Mucosa of rectum (tissue), 2 donors: ENCODE data around the gene TMEM132E.
"Not testable (repeated sequence)": the region's sequence is repeated elsewhere in the genome, so short reads cannot be mapped to it uniquely, and the experiment has no call there.

ENCODE experiments used
- H3K27ac ChIP-seq, 2 donors: one replicate each; pipeline ENCODE4 v1.7.0; 2013; ENCODE audit warnings: inconsistent platforms in 2 of 2, low read depth in 2 of 2, low read length in 2 of 2
- H3K27me3 ChIP-seq, 2 donors: one replicate each; pipeline ENCODE4 v1.7.0; 2013; ENCODE audit warnings: low read length in 2 of 2; ENCODE audit not compliant: control insufficient read depth in 2 of 2, insufficient read depth in 2 of 2
- H3K36me3 ChIP-seq, 2 donors: one replicate each; pipeline ENCODE4 v1.7.0; 2013; ENCODE audit warnings: low read length in 2 of 2; ENCODE audit not compliant: control insufficient read depth in 2 of 2, insufficient read depth in 2 of 2
- H3K4me1 ChIP-seq, 2 donors: one replicate each; pipeline ENCODE4 v1.7.0; 2013; ENCODE audit warnings: low read length in 2 of 2, mild to moderate bottlenecking in 1 of 2; ENCODE audit not compliant: control insufficient read depth in 2 of 2, insufficient read depth in 2 of 2
- H3K4me3 ChIP-seq, 2 donors: one replicate each; pipeline ENCODE4 v1.7.0; 2013; ENCODE audit warnings: low read length in 2 of 2
- H3K9ac ChIP-seq, 2 donors: one replicate each; pipeline ENCODE4 v1.7.0; 2013; ENCODE audit warnings: low read length in 2 of 2, low read depth in 1 of 2, mild to moderate bottlenecking in 1 of 2
- H3K9me3 ChIP-seq, 2 donors: one replicate each; pipeline ENCODE4 v1.7.0; 2013; ENCODE audit warnings: low read length in 2 of 2; ENCODE audit not compliant: control insufficient read depth in 2 of 2
- donor health status: healthy.
- donor health status: Normal muscosa, but diverticular disease.

TMEM132E gene, protein sequence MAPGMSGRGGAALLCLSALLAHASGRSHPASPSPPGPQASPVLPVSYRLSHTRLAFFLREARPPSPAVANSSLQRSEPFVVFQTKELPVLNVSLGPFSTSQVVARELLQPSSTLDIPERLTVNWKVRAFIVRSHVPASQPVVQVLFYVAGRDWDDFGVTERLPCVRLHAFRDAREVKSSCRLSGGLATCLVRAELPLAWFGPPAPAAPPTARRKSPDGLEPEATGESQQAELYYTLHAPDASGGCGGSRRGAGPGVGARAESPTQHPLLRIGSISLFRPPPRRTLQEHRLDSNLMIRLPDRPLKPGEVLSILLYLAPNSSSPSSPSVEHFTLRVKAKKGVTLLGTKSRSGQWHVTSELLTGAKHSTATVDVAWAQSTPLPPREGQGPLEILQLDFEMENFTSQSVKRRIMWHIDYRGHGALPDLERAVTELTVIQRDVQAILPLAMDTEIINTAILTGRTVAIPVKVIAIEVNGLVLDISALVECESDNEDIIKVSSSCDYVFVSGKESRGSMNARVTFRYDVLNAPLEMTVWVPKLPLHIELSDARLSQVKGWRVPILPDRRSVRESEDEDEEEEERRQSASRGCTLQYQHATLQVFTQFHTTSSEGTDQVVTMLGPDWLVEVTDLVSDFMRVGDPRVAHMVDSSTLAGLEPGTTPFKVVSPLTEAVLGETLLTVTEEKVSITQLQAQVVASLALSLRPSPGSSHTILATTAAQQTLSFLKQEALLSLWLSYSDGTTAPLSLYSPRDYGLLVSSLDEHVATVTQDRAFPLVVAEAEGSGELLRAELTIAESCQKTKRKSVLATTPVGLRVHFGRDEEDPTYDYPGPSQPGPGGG (N-terminal part only)

DNA sequence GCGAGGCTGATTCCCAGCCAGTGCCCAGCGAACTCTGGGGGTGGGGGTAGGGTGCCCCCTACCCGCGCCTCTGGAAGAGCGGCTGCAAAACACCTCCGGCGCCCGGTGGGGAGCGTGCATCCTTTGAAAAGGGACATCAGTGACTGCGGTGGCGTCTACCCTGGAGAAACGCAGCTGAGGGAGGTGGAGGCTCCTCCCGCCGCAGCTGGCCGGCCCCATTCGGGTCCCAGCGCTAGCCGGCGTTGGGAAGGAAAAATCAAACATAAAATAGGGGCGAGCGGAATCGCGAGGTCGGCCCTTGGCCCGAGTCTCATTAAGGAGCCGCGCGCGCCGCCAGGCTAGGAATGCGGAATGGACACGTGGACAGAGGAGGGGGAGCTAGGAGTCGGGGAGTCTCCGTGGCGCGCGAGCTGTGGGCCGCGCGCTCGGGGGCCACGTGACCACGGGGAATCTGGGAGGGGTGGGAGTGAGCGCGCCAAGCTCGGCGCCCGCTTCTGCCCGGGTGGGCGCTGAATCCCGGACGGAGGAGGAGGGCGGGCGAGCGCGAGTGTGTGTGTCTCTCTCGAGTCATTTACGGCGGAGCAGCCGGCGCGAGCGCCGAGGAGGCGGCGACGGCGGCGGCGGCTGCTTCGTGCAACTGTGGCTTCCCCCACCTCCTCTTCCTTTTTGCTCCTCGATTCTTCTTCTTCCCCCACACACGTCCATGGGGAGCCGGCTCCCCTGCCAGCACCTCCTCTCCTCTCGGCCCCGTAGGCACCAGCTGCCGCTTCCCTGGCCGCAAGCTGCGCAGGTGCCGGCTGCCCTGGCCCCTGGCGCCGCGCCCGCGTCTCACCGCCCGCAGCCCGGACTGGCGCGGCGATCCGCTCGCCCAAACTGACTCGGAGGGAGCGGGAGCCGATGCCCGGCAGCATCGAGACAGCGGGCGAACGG is at the start of gene TMEM132E:
Gene TMEM132E, plus strand, starts transcription at position 566 of the 930 bp plus-strand sequence. CDS start 1,495 bp downstream, outside the sequence.
- H3K27ac ChIP-seq = no peak within 1 kb of the TSS
- H3K36me3 ChIP-seq = no peaks in the 10 kb centered on the region
- H3K9ac ChIP-seq = no peak within 1 kb of the TSS
- H3K27me3 ChIP-seq = peaks cover 46 to 59% of the 10 kb centered on the region in 2 donors
- H3K4me3 ChIP-seq = peak within 1 kb of the TSS; percentile 52 to 57
- H3K4me1 ChIP-seq = peaks cover 0 to 3% of the 10 kb centered on the region in 2 donors
- no peaks in the 10 kb centered on the region for H3K9me3 ChIP-seq

DNA sequence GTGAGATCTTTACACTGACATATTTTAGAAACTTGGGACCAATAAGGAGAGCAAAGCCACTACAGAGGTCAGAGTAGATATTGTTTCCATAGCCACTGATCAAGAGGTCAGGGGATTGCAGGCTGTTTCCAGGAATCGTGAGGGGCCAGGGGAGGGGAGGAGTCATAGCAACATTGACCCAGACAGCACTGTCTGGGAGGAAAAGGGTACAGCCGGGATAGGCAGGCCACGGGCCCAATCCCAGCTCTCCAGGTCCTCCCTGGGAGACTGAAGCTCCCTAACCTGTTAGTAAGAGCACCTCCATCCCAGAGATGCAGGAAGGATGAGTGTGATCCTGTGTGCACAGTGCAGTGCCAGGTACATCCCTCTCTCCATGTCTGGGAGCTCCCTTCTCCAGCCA is 48.5 kb upstream of the TMEM132E start:
- no peaks in the 10 kb centered on the region for H3K36me3 ChIP-seq
- H3K4me3 ChIP-seq = no peak overlapping the region
- no peak overlapping the region for H3K27ac ChIP-seq
- no peaks in the 10 kb centered on the region for H3K4me1 ChIP-seq
- no peaks in the 10 kb centered on the region for H3K9me3 ChIP-seq
- H3K27me3 ChIP-seq = peaks cover 0 to 7% of the 10 kb centered on the region in 2 donors
- no peak overlapping the region for H3K9ac ChIP-seq

DNA sequence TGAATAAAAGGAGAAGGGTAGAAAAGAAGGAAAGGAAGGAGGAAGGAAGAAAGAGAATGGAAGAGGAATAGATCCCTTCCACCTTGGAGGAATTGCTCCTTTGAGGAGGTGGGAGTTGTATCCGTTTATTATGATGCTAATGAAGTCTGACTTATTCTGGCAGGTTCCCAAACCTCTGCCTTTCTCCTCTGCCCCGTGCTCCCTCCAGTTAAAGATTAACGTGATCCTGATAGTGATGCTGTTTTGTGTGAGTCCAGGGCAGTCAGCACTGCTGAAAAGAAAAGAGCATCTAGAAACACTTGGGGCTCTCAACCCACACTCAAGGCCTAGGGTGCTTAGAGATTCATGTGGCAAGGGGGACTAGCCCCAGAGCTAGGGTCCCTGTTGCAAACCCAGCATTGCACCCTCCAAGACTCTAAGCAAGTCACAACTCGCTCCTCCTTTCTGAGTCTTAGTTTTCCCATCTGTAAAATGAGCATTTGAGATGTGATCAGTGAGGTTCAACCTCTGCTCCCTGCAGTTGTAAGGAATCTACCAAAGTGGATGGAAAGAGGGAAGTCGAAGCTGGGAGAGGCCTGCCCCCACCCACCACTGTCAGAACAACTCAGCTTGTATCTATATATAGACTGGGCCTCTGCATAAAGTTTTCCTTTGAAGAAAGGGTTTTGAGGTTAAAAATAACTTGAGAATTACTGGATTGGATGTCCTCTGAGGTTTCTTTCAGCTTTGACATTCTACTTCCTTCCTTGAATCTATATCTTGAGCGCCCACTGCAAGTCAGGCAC is 46.9 kb upstream of the TMEM132E start:
- Histone ChIP-seq H3K27me3 (peaks cover 0 to 14% of the 10 kb centered on the region in 2 donors), H3K27ac (no peak overlapping the region), H3K4me1 (no peaks in the 10 kb centered on the region), H3K4me3 (no peak overlapping the region), H3K36me3 (no peaks in the 10 kb centered on the region), H3K9me3 (no peaks in the 10 kb centered on the region), H3K9ac (no peak overlapping the region)

DNA sequence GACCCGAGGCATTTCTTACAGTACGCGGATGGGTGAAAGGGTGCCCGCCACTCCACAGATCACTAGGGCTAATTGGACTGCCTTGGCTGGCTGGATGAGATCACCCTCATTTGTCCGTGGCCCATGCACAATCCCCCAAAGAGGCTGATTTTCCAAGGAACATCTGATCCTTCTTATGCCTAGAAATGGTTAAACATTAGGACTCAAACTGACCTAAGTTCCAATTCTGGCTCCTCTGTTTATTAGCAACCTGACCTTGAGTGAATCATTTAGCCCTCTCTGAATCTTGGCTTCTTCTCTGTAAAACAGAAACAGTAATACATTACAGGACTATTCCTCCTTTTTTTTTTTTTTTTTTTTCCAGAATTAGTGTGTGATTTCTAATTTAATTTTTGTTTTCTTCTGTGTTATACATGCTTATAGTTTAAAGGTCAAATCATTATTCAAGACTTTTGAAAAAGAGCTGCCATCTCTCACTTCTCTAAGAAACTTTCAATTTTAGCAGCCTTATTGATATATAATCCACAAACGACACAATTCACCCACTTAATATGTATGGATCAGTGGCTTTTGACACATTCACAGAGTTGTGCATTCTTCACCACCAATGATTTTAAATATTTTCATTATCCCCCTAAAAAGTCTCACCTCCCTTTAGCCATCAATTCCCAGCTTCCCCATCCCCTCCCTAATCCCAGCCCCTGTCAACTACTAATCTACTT is 45.4 kb upstream of the TMEM132E start:
- no peak overlapping the region for H3K27ac ChIP-seq
- H3K36me3 ChIP-seq = no peaks in the 10 kb centered on the region
- no peak overlapping the region for H3K9ac ChIP-seq
- peaks cover 0 to 11% of the 10 kb centered on the region in 2 donors for H3K27me3 ChIP-seq
- H3K4me3 ChIP-seq = no peak overlapping the region
- no peaks in the 10 kb centered on the region for H3K9me3 ChIP-seq
- no peaks in the 10 kb centered on the region for H3K4me1 ChIP-seq

DNA sequence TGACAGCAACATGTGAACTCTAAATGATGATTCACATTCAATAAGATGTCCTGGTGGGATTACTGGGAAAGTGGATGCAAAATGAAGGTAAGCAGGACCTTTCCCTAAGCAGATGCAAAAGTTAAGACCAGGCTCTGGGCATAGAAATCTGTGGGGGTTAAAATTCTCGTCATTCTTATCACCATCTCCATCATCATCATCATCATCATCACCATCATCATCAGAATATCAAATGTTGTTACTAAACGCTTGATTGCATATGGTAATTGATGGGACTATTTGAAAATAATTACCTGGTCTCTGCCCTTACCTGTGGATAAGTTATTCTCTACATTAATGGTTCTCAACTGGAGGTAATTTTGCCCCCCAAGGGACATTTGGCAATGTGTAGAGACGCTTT is 41.9 kb upstream of the TMEM132E start:
- Histone ChIP-seq H3K27me3 (peaks cover 3 to 11% of the 10 kb centered on the region in 2 donors), H3K9ac (no peak overlapping the region), H3K4me1 (no peaks in the 10 kb centered on the region), H3K36me3 (no peaks in the 10 kb centered on the region), H3K27ac (no peak overlapping the region), H3K4me3 (no peak overlapping the region), H3K9me3 (no peaks in the 10 kb centered on the region)

DNA sequence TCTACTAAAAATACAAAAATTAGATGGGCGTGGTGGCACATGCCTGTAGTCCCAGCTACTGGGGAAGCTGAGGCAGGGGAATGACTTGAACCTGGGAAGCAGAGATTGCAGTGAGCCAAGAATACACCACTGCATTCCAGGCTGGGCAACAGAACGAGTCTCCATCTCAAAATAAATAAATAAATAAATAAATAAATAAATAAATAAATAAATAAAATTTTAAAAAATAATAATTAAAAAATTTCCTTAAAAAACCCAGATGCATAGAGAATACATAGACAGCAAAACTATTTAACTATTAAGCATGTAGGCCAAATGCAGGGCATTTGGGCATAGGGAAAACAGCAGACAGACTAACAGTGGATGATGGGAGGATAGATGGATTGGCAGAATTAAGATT is 40.8 kb upstream of the TMEM132E start:
- not testable (repeated sequence) for H3K9ac ChIP-seq, H3K36me3 ChIP-seq, H3K4me1 ChIP-seq, H3K4me3 ChIP-seq, H3K27ac ChIP-seq, H3K9me3 ChIP-seq
- H3K27me3 ChIP-seq = peaks cover 5 to 11% of the 10 kb centered on the region in 2 donors

DNA sequence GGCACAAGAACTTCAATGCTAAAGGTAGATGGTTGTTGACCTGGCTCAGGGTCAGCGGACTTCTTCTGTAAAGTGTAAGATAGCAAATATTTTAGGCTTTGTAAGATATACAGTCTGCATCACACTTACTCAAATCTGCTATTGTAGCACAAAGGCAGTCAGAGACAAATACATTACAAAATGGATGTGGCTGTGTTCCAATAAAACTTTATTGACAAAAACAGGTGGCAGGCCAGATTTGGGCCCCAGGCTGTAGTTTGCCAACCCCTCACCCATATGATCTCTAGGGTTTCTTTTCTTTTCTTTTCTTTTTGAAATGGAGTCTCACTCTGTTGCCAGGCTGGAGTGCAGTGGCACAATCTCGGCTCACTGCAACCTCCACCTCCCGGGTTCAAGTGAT is 39.5 kb upstream of the TMEM132E start:
- no peaks in the 10 kb centered on the region for H3K9me3 ChIP-seq
- H3K4me1 ChIP-seq = no peaks in the 10 kb centered on the region
- no peak overlapping the region for H3K9ac ChIP-seq
- H3K36me3 ChIP-seq = no peaks in the 10 kb centered on the region
- H3K27ac ChIP-seq = no peak overlapping the region
- no peak overlapping the region for H3K4me3 ChIP-seq
- peaks cover 5 to 14% of the 10 kb centered on the region in 2 donors for H3K27me3 ChIP-seq

DNA sequence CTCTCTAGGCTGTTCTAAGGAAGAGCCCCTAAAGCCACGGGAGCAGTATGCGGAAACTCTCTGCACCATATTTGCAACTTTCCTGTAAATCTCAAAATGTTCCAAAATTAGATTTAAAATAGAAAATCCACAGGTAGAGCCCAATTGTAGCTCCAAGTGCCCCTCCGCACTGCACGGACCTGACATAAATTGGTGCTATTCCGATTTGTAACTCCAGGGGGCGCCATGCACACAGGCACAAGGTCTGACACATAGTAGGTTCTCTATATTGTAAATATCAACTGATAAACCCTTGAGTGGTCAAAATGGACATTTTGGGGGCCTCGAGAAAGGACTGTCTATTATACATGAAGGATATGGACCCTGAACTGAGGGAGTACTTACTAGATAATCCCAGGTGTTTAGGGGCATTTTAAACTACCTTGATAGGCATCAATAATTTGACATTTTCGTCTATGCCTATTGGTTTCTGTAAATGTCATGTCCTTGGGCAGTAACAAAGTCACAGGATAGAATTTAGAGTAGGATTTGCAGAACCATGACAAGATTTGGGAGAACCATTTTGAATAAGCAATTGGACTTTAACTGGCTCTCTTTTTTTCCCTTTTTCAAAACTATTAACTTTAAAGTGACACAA is 36.6 kb upstream of the TMEM132E start:
- Histone ChIP-seq H3K9me3 (no peaks in the 10 kb centered on the region), H3K27me3 (peaks cover 6 to 9% of the 10 kb centered on the region in 2 donors), H3K4me3 (no peak overlapping the region), H3K4me1 (no peaks in the 10 kb centered on the region), H3K36me3 (no peaks in the 10 kb centered on the region), H3K9ac (no peak overlapping the region), H3K27ac (no peak overlapping the region)
